ENCODE data around the gene CRYBG1. TPM values are rescaled to one million over a fixed set of nuclear protein-coding genes. Genes with fewer than 3 reads are reported as not detected.
A peak's percentile ranks its signal among the peaks of the same experiment; 100 is the strongest.

The CRYBG1 gene
- total and polyA plus RNA-seq, 2 donors (not counting 3 experiments of a cell fraction or from before 2014, with no cell fraction given): 4.1 to 30.1 TPM

DNA sequence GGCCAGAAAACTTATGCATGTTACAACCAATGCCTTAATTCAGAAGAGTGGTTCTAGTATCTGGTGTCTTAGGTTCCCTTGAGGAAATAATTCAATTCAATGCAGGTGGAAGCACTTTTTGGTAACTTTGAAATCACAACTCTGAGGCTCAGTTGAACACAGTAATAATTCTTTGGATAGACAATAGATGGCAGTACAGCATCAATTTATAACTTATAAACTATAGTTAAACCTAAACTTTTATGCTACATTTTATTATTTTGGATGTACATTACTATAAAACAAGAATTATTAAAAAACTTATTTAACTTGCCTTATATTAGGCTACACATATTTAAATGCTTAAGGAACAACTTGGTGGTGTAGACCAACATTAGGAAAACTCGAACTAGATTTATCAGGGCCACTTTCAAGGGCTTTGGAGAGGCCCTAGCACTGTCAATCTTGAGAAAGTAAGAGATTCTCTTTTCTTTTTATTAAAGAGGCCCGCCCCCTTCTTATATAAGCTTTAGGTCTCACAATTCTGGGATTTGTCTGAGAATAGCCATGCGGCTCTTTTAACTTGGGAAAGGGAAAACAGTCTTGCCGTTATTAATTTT, 85.9 kb downstream of the CRYBG1 start:
- H3K36me3 ChIP-seq (ENCODE audit: control insufficient read depth in 2 of 2, extremely low read depth in 1 of 2, insufficient read depth in 2 of 2, low read length in 2 of 2): no peaks in the 10 kb centered on the region
- dilution Hi-C loops (cut with MboI; ENCODE audit: extremely low pct_ligation_motif_present, low sequenced_read_pairs): loop anchor here (25.0 kb wide), 1 partner anchor 116 kb away; no protein-coding TSS in a partner anchor
- no peak overlapping the region for H2AFZ ChIP-seq (ENCODE audit: low read depth, low read length)
- CTCF ChIA-PET: interaction anchor here (0.7 to 15.9 kb wide), 6 partner anchors 63 to 551 kb away, joined by 3 to 397 read pairs (median 8); no protein-coding TSS in a partner anchor
- H3K4me1 ChIP-seq (ENCODE audit: control insufficient read depth, extremely low read depth, insufficient read depth, low read length): no peaks in the 10 kb centered on the region
- no peaks in the 10 kb centered on the region for H3K9me3 ChIP-seq (replicated peaks; ENCODE audit: control insufficient read depth, insufficient read depth, low read length)
- POLR2A ChIA-PET: no interaction called here
- H3K79me2 ChIP-seq (ENCODE audit: control insufficient read depth, insufficient read depth, low read length): no peaks in the 10 kb centered on the region
- FAIRE-seq (no peak), DNase-seq (ENCODE audit: low read depth, low spot score) (peak; percentile 26)
- no peak overlapping the region for H3K4me3 ChIP-seq (replicated peaks in 1 of 3; ENCODE audit: insufficient read depth in 1 of 3, low read depth in 1 of 3, low read length in 3 of 3)
- no peak overlapping the region for H3K27ac ChIP-seq (ENCODE audit: insufficient read depth, low read depth, low read length)
- H3K9me1 ChIP-seq (replicated peaks; ENCODE audit: control insufficient read depth, extremely low read depth, insufficient read depth, low read length): no peaks in the 10 kb centered on the region
- H4K20me1 ChIP-seq (replicated peaks; ENCODE audit: control insufficient read depth, extremely low read depth, insufficient read depth, low read length): no peaks in the 10 kb centered on the region
- no peak overlapping the region for H3K9ac ChIP-seq (replicated peaks; ENCODE audit: extremely low read depth, insufficient read depth, low read length)
- H3K27me3 ChIP-seq (ENCODE audit: control insufficient read depth in 2 of 2, insufficient read depth in 2 of 2, low read length in 2 of 2): peaks cover 8 to 21% of the 10 kb centered on the region in 2 experiments
- intact Hi-C loops (cut with micrococcal nuclease): loop anchor here (1.0 to 10.0 kb wide), 5 partner anchors 64 to 668 kb away; partner anchors contain the start of gene BEND3
- TF ChIP-seq FOS (IDR thresholded peaks at IDR 0.05; ENCODE audit: borderline replicate concordance, insufficient read depth, low read length) (no peak), JUN (IDR thresholded peaks at IDR 0.05; ENCODE audit: borderline replicate concordance, insufficient read depth, insufficient read length, low read depth) (no peak), POLR2A (IDR thresholded peaks at IDR 0.05; ENCODE audit: low read depth, low read length) (no peak), MYC (IDR thresholded peaks at IDR 0.05; ENCODE audit: low read depth, low read length) (no peak), EZH2 (IDR thresholded peaks at IDR 0.05; ENCODE audit: borderline replicate concordance, low read depth, low read length, severe bottlenecking) (no peak), POLR2AphosphoS5 (IDR thresholded peaks at IDR 0.05; ENCODE audit: insufficient read depth, low read depth, low read length) (no peak), GATA2 (IDR thresholded peaks at IDR 0.05; ENCODE audit: insufficient read depth, insufficient read length, low read depth, low read length) (no peak)
- TF ChIP-seq, protein P1, sequence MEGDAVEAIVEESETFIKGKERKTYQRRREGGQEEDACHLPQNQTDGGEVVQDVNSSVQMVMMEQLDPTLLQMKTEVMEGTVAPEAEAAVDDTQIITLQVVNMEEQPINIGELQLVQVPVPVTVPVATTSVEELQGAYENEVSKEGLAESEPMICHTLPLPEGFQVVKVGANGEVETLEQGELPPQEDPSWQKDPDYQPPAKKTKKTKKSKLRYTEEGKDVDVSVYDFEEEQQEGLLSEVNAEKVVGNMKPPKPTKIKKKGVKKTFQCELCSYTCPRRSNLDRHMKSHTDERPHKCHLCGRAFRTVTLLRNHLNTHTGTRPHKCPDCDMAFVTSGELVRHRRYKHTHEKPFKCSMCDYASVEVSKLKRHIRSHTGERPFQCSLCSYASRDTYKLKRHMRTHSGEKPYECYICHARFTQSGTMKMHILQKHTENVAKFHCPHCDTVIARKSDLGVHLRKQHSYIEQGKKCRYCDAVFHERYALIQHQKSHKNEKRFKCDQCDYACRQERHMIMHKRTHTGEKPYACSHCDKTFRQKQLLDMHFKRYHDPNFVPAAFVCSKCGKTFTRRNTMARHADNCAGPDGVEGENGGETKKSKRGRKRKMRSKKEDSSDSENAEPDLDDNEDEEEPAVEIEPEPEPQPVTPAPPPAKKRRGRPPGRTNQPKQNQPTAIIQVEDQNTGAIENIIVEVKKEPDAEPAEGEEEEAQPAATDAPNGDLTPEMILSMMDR (IDR thresholded peaks at IDR 0.05; ENCODE audit: extremely low read depth in 1 of 2, insufficient read depth in 1 of 2, low read depth in 1 of 2, low read length in 2 of 2): no peak
- TF ChIP-seq, protein P2, sequence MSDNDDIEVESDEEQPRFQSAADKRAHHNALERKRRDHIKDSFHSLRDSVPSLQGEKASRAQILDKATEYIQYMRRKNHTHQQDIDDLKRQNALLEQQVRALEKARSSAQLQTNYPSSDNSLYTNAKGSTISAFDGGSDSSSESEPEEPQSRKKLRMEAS (IDR thresholded peaks at IDR 0.05; ENCODE audit: insufficient read depth, insufficient read length): no peak
- BruUV-seq (replicated peaks): no TSS peak
- no peak overlapping the region for H3K4me2 ChIP-seq (ENCODE audit: insufficient read depth, low read length)
